ENCODE results near the gene PAEP.

GRCh38 chr9:135572233-135572632 is 10.7 kb downstream of the PAEP start:
- TF ChIP-seq, protein P1, sequence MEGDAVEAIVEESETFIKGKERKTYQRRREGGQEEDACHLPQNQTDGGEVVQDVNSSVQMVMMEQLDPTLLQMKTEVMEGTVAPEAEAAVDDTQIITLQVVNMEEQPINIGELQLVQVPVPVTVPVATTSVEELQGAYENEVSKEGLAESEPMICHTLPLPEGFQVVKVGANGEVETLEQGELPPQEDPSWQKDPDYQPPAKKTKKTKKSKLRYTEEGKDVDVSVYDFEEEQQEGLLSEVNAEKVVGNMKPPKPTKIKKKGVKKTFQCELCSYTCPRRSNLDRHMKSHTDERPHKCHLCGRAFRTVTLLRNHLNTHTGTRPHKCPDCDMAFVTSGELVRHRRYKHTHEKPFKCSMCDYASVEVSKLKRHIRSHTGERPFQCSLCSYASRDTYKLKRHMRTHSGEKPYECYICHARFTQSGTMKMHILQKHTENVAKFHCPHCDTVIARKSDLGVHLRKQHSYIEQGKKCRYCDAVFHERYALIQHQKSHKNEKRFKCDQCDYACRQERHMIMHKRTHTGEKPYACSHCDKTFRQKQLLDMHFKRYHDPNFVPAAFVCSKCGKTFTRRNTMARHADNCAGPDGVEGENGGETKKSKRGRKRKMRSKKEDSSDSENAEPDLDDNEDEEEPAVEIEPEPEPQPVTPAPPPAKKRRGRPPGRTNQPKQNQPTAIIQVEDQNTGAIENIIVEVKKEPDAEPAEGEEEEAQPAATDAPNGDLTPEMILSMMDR (conservative IDR thresholded peaks at IDR 0.05) = no peak
- TF ChIP-seq ZFX (IDR thresholded peaks at IDR 0.05) = no peak
